ENCODE data around the gene CPA5.

DNA sequence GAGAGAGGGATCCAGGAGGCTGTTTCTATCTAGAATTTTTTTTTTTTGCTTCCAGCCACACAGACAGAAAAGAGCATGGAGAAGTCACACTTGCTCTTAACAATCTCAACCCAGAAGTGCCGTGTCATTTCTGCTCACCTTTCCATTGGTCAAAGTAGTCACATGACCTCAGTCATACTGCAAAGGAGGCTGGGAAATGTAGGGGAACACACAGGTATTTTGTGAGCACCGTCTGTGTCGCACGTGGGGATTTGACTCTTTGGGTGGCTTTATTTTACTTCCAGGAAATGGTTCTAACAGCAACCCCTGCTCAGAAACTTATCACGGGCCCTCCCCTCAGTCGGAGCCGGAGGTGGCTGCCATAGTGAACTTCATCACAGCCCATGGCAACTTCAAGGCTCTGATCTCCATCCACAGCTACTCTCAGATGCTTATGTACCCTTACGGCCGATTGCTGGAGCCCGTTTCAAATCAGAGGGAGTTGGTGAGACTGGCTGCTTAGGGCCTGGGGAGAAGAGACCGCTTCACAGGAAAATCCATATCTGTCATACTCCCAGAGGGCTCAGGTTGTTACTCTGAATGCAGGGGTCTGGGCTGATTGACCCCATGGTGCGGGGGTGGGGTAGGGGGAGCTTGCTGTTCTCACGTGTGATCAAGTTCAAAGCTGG lies 22.6 kb downstream of the CPA5 start:
- TF ChIP-seq, protein P1, sequence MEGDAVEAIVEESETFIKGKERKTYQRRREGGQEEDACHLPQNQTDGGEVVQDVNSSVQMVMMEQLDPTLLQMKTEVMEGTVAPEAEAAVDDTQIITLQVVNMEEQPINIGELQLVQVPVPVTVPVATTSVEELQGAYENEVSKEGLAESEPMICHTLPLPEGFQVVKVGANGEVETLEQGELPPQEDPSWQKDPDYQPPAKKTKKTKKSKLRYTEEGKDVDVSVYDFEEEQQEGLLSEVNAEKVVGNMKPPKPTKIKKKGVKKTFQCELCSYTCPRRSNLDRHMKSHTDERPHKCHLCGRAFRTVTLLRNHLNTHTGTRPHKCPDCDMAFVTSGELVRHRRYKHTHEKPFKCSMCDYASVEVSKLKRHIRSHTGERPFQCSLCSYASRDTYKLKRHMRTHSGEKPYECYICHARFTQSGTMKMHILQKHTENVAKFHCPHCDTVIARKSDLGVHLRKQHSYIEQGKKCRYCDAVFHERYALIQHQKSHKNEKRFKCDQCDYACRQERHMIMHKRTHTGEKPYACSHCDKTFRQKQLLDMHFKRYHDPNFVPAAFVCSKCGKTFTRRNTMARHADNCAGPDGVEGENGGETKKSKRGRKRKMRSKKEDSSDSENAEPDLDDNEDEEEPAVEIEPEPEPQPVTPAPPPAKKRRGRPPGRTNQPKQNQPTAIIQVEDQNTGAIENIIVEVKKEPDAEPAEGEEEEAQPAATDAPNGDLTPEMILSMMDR (IDR thresholded peaks at IDR 0.05), result no peak
- TF ChIP-seq POLR2A (IDR thresholded peaks at IDR 0.05) (no peak), POLR2AphosphoS5 (IDR thresholded peaks at IDR 0.05; ENCODE audit: insufficient read depth in 1 of 2, low read depth in 1 of 2) (no peak)

Measured in vagina (tissue), 2 donors.